Upper lobe of left lung (tissue), 4 donors: ENCODE results near the gene TTLL8.

Source experiments
- CTCF ChIP-seq, 6 experiments: fragments of 450-650 bp in 4 of 6; fragments of 200-600 bp in 2 of 6; sonication (generic) in 2 of 6; IDR thresholded peaks; one replicate each; pipeline ENCODE4 v1.5.1; 2016 to 2019; ENCODE audit warnings: antibody characterized with exemption in 6 of 6
- POLR2A ChIP-seq, 4 donors: fragments of 450-650 bp; IDR thresholded peaks; one replicate each; pipeline ENCODE4 v1.5.1; 2016 to 2017; ENCODE audit warnings: antibody characterized with exemption in 4 of 4, mild to moderate bottlenecking in 2 of 4

GRCh38 chr22:49997932-49998717 is 60.0 kb downstream of the TTLL8 start:
- TF ChIP-seq CTCF (IDR thresholded peaks at IDR 0.05) (no peak), POLR2A (IDR thresholded peaks at IDR 0.05) (no peak)
